GM11168 (cell line): ENCODE results near the gene DECR2.

ENCODE experiments used
- in situ Hi-C: fragments of 300-500 bp; cut with MboI; formaldehyde crosslinking; loops from one replicate; pipeline ENCODE4 v1.12.0; 2022; ENCODE audit warnings: low sequenced_read_pairs; ENCODE audit not compliant: unreplicated experiment

Gene DECR2

GRCh38 chr16:364595-365491 lies 36.8 kb upstream of the DECR2 start:
- in situ Hi-C loops = loop anchor here (10.0 kb wide), 1 partner anchor 140 kb away; the partner anchor contains the start of gene LUC7L

- in situ Hi-C loops = loop anchor here (10.0 kb wide), 1 partner anchor 142 kb away; the partner anchor contains the start of gene LUC7L
Observed at GRCh38 chr16:366476-366875, 35.2 kb upstream of the DECR2 start.

GRCh38 chr16:367333-367903 lies 34.3 kb upstream of the DECR2 start:
- in situ Hi-C loops = loop anchor here (10.0 kb wide), 1 partner anchor 143 kb away; the partner anchor contains the start of gene LUC7L

GRCh38 chr16:368388-369158 lies 33.1 kb upstream of the DECR2 start:
- in situ Hi-C loops = loop anchor here (10.0 kb wide), 1 partner anchor 144 kb away; the partner anchor contains the start of gene LUC7L

- in situ Hi-C loops = loop anchor here (10.0 kb wide), 1 partner anchor 145 kb away; the partner anchor contains the start of gene LUC7L
Observed at GRCh38 chr16:369275-369865, 32.3 kb upstream of the DECR2 start.

GRCh38 chr16:369866-370436 lies 31.7 kb upstream of the DECR2 start:
- in situ Hi-C loops = loop anchor here (10.0 kb wide), 1 partner anchor 145 kb away; the partner anchor contains the start of gene LUC7L

GRCh38 chr16:370443-370842 lies 31.2 kb upstream of the DECR2 start, which contains the start of gene MRPL28:
Gene MRPL28, minus strand, starts transcription at chr16:370538. Its CDS starts 320 bp downstream, at chr16:370218.
- in situ Hi-C loops = no loop called here

- in situ Hi-C loops = no loop called here
Observed at GRCh38 chr16:370979-371514, 30.6 kb upstream of the DECR2 start.

- in situ Hi-C loops = no loop called here
Observed at GRCh38 chr16:371515-372301, 30.0 kb upstream of the DECR2 start.

- in situ Hi-C loops = no loop called here
Observed at GRCh38 chr16:372302-372983, 29.2 kb upstream of the DECR2 start.

GRCh38 chr16:373020-373598 lies 28.6 kb upstream of the DECR2 start:
- in situ Hi-C loops = no loop called here

GRCh38 chr16:373848-374615 lies 27.7 kb upstream of the DECR2 start:
- in situ Hi-C loops = no loop called here

GRCh38 chr16:374616-374926 lies 27.1 kb upstream of the DECR2 start:
- in situ Hi-C loops = no loop called here

- in situ Hi-C loops = no loop called here
Observed at GRCh38 chr16:375212-375611, 26.5 kb upstream of the DECR2 start.

- in situ Hi-C loops = no loop called here
Observed at GRCh38 chr16:375927-376816, 25.5 kb upstream of the DECR2 start.

- in situ Hi-C loops = no loop called here
Observed at GRCh38 chr16:376817-377418, 24.8 kb upstream of the DECR2 start.
